Femur (tissue), 1 donor: ENCODE data around the gene BORCS5.
A peak's percentile ranks its signal among the peaks of the same experiment; 100 is the strongest.
"Not testable (repeated sequence)": the region's sequence is repeated elsewhere in the genome, so short reads cannot be mapped to it uniquely, and the experiment has no call there.

Experiments used
- DNase-seq: peaks from one replicate; pipeline ENCODE4 v3.0.0-alpha.2; 2017

The BORCS5 gene

GRCh38 chr12:12467264-12467663 lies 110.4 kb downstream of the BORCS5 start:
- DNase-seq = no peak

- DNase-seq = peak; percentile 69
Measured at GRCh38 chr12:12467688-12468261, 110.9 kb downstream of the BORCS5 start.

DNA sequence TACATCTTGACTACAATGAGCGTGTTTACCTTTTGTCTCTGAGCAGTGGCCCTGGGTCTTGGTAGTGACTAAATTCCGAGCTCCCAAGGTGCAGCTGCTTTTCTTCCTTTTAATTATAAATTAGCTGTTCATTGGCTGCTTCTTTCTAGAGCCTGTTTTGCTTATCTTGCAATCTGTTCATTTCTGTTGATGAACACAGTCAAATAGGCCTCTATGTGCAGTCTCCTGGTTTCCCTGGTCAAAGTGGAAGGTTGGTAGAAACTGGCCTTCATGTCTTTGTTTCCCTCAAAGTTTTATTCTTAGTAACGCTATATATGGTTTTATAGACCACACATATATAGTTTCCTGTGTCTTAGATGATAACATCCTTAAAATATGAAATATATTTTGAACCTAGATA lies 111.7 kb downstream of the BORCS5 start:
- DNase-seq = no peak

- DNase-seq = no peak
Measured at GRCh38 chr12:12469386-12469785, 112.5 kb downstream of the BORCS5 start.

DNA sequence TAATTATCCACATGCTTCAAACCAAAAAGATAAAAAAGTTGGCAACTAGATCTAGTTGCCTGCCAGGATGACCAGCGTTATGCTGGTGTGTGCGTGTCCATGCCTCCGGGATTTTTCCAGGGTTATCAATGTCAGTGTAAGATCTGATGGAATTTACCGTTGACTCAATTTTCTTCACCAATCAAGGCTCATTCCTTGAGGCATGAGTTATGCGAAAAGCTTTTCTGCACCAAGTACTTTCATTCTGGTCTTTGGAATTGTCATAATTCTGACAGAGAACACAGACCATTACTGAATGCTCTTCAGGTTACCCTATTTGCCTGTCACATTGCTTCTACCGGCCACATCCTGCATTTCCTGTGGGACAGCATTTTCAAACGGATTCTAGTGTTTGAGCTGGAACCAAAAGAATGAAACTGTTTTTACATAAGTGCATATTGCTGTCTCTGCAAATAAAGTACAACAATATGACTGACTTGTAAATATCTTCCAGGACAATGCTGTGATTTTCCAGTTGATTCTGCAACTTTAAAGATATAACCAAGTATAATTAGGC lies 114.0 kb downstream of the BORCS5 start:
- DNase-seq = no peak

GRCh38 chr12:12471982-12472961 lies 115.4 kb downstream of the BORCS5 start:
- not testable (repeated sequence) for DNase-seq

DNA sequence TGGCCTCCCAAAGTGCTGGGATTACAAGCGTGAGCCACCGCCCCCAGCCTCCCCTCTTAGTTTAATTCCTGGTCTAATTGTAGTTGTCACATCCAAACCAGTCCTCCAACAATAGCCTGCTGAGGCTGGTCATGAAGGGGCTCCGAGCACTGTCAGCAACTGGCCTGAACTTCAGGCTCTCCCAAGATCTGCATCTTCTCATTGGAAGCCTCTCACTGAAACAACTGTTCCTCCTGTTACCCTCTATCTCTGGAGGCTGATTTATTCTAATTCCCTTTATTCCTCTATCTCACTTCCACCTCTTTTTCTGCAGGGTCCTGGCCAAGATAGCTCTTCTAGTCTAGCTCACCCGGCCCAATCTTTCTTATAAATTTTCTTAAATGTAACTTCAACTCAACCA lies 116.3 kb downstream of the BORCS5 start:
- DNase-seq = no peak

- DNase-seq = no peak
Measured at GRCh38 chr12:12474471-12474928, 117.6 kb downstream of the BORCS5 start.

GRCh38 chr12:12474931-12475795 lies 118.3 kb downstream of the BORCS5 start:
- DNase-seq = peak; percentile 29

DNA sequence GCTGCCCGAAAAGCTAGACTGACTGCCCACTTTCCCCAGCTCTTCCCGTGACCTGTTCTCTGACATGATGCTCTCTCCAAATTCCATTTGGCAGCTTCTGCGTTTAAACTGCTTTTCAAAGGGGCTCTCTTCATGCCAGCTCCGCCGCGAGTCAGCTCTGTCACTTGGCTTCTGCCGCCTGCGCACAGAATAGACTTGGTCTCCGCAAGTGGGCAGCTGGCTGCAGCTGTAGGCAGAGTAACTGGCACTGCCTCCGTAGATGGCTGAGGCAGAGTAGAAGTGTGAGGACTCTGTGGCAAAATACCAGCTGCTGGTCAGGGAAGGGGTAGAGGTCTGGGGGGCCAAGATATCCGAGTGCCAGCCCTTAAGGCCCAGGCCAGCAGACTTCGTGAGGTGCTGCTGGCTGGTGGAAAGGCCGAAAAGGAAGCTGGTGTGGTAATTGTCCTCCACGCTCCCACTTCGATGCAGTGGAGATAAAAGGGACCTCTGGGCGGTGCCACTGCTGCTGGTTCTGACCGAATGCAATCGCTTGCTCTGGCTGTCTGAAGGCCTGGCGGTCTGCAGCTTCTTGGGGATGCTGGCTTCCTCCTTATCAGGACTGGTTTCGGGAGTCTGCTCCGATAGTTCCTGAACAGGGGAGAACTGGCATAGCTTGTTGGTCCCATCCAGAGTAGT lies 120.1 kb downstream of the BORCS5 start:
- DNase-seq = peak; percentile 68

GRCh38 chr12:12477532-12477890 lies 120.6 kb downstream of the BORCS5 start:
- no peak for DNase-seq

- no peak for DNase-seq
Measured at GRCh38 chr12:12480074-12480473, 123.2 kb downstream of the BORCS5 start.

DNA sequence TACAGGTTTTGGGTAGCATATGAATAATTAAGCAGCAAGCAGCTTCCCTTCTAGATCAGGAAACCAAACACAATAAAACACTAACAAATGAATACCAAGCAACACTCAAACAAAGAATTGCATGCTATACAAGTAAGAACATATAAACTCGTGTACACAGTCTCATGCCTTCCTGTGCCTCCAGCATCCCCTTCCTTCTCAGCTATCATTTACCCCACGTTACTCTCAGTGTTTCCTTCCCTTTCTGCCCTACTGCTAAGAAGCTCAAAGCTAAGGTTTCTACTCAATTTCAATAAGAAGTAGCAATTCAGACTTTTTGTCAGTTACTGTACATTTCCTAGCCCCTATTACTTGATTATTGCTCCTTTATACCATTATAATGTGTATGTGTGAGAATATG lies 124.8 kb downstream of the BORCS5 start:
- DNase-seq = no peak

- no peak for DNase-seq
Measured at GRCh38 chr12:12482150-12482761, 125.4 kb downstream of the BORCS5 start.

DNA sequence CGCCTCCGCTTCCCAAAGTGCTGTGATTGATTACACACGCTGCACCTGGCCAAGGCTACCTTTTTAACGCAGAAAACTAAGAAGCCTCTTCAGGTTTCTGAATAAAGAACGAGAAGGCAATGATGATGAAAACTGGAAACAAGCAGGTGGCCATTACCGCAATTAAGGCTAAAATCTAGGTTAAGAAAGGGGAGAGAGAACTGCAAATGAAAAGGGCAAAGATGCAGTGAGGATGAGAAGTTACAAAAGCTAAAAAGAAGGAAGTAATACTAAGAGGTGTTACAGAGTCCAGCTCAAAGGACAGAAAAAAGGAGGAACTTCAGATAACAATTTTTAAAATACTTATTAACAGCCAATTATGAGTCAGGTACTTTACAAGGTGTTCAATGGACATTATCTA lies 126.1 kb downstream of the BORCS5 start:
- no peak for DNase-seq

- DNase-seq = no peak
Measured at GRCh38 chr12:12483438-12483837, 126.6 kb downstream of the BORCS5 start.

DNA sequence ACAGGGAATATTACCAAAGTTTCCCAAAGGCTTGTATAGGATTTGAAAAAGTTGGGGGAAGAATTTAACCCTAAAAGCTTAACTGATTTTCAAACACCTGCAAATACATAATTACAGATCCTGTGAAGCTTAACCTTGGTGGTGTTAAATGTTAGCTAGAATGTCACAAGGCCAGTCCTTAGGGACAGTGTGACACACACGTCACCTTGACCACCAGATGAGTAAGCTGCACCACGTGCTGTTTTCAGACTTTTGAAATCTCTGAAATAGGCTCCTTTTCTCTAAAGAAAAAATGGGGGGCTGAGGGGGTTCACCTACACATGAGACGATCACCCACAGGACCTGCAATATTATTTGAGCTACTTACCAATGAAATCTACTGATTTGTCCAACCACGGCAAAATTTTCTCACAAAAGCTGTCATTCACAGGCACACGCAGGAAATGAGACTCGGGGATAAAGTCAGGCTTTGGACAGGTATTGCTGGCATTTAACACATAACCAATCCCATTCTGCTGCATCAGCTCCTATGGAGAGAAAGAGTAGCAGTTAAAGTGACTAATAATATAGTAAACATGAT lies 129.9 kb downstream of the BORCS5 start:
- DNase-seq = no peak

- no peak for DNase-seq
Measured at GRCh38 chr12:12487490-12487889, 130.6 kb downstream of the BORCS5 start.

DNA sequence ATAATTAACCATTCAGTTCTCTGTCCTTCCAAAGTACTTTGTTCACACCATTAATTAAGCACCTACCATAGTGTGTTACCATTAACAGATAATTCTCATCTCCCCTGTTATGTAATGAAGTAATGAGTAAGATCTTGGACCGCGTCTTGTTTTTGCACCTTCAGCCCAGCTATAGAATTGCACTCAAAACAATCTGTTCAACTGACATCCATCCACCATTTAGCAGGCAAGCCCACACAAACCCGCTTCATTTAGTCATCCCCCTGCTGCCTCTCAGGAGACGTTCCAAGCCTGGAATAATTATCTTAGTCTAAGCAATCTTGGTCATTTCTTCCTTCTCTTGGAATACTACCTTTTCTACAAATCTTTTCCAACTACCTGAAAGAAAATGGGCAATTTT lies 131.4 kb downstream of the BORCS5 start:
- no peak for DNase-seq

GRCh38 chr12:12488823-12489550 lies 132.1 kb downstream of the BORCS5 start:
- DNase-seq = no peak

GRCh38 chr12:12491606-12492005 lies 134.7 kb downstream of the BORCS5 start:
- no peak for DNase-seq
